ENCODE measurements around the gene ARHGAP22.
"Not testable (repeated sequence)": the region's sequence is repeated elsewhere in the genome, so short reads cannot be mapped to it uniquely, and the experiment has no call there.

Gene ARHGAP22, protein sequence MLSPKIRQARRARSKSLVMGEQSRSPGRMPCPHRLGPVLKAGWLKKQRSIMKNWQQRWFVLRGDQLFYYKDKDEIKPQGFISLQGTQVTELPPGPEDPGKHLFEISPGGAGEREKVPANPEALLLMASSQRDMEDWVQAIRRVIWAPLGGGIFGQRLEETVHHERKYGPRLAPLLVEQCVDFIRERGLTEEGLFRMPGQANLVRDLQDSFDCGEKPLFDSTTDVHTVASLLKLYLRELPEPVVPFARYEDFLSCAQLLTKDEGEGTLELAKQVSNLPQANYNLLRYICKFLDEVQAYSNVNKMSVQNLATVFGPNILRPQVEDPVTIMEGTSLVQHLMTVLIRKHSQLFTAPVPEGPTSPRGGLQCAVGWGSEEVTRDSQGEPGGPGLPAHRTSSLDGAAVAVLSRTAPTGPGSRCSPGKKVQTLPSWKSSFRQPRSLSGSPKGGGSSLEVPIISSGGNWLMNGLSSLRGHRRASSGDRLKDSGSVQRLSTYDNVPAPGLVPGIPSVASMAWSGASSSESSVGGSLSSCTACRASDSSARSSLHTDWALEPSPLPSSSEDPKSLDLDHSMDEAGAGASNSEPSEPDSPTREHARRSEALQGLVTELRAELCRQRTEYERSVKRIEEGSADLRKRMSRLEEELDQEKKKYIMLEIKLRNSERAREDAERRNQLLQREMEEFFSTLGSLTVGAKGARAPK

DNA sequence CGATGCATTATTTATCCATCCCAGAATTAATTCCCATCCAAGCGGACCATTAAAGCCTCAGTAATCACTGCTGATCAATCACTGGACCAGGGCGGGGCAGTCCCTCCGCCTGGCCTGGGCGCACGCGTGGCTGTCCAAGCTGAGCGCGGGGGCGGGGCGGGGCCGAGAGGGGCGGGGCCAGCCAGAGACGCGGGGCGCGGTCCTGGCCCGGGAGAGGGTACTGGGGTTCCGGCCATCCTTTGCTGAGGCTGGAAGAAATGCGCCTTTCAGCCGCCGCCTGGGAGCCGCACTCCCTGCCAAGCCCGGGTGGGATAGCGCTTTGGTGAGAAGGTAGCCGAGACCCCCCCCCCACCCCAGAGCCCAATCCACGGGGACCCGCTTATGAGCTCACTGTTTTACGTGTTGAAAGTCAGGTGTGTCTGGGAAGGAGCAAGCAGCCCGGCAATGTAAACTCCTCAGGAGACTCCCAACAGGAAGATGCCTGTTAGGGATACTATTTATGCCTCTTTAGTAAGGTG is at the start of gene ARHGAP22:
ARHGAP22 (minus strand) TSS at position 83 of the 518 bp plus-strand sequence. CDS start 277 bp downstream, outside the sequence.
- no peak for DNase-seq

DNA sequence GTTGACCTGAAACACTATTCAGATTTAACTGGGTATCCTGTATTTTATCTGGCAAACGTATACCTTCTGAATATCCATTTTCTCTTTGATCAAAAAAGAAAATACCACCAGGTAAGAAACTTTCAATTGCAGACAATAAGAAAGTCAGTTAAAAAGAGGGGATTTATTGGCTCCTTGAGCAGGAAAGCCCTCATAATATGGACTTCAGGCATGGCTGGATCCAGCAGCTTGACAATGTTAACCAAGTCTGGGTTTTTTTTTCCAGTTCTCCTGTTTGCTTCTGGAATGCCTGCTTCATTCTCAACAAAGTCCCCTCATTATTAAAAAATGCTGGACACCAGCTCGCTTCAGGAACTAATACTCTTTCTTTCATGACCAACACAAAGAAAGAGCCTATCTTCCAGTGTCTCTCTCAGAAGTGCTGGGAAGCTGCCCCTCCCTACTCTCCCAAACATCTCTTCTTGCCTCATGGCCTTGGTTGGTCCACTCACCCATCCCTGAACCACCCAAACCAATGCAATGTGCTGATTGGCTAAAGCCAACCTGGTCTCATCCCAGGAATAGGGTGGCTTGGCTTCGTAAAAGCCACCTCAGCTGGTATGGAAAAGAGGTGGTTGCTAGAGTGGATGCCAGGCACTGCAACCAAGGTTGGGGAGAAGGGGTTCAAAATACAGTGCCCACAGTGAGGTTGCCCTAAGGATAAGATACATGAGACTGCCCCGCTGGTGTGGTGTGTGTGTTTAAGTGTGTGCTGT is 49.2 kb upstream of the ARHGAP22 start:
- DNase-seq, result no peak

- no peak for DNase-seq
These were observed 48.5 kb upstream of the ARHGAP22 start for GRCh38 chr10:48653347-48653746.

- DNase-seq, result no peak
These were observed 47.5 kb upstream of the ARHGAP22 start for GRCh38 chr10:48652344-48652743.

- no peak for DNase-seq
These were observed 47.0 kb upstream of the ARHGAP22 start for GRCh38 chr10:48651839-48652238.

- no peak for DNase-seq
These were observed 46.4 kb upstream of the ARHGAP22 start for GRCh38 chr10:48651293-48651692.

DNA sequence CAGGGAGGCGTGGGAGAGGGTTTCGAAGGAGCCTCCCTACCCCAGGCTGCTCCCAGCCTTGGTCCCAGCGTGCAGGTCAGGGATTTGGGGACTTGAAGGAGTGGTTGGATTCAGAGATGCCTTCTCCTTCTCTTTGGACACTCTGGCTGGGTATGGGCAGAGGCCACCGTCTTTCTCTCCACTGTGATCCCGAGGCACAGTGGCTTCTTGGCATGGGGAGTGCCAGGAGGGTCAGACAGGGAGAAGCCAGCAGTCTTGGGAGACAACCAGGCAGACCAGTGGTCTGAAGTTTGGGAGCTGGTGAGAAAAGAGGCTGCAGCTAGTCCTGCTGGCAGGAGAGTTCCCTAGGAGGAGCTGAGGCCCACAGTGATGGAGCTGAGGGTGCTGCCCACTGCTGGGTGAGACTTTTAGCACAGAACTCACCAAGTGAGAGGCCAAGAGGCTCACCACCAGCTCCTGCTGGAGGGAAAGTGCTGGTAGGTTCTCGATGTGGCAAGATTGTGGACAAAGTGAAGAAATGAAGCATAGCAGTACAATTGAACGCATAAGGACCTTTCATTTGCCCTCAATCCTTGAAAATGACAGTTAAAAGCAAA is 44.6 kb upstream of the ARHGAP22 start:
- DNase-seq, result no peak

- DNase-seq, result no peak
These were observed 43.5 kb upstream of the ARHGAP22 start for GRCh38 chr10:48648172-48648942.

GRCh38 chr10:48647073-48647472 is 42.2 kb upstream of the ARHGAP22 start:
- not testable (repeated sequence) for DNase-seq

- DNase-seq, result no peak
These were observed 40.7 kb upstream of the ARHGAP22 start for GRCh38 chr10:48645600-48645999.

DNA sequence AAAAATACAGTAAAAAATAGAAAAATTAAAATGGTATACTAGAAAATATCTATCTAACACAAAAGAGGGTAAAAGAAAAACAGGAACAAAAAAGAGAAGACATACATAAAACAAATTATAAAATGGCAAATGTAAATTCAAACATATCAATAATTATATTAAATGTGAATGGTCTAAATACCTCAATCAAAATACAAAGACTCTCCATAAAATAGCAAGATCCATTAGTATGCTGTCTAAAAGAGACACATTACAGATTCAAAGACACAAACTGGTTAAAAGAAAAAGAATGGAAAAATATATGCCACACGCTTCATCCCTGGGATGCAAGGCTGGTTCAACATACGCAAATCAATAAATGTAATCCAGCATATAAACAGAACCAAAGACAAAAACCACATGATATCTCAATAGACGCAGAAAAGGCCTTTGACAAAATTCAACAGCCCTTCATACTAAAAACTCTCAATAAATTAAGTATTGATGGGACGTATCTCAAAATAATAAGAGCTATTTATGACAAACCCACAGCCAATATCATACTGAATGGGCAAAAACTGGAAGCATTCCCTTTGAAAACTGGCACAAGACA is 36.3 kb upstream of the ARHGAP22 start:
- DNase-seq, result not testable (repeated sequence)

- no peak for DNase-seq
These were observed 35.5 kb upstream of the ARHGAP22 start for GRCh38 chr10:48640326-48640725.

DNA sequence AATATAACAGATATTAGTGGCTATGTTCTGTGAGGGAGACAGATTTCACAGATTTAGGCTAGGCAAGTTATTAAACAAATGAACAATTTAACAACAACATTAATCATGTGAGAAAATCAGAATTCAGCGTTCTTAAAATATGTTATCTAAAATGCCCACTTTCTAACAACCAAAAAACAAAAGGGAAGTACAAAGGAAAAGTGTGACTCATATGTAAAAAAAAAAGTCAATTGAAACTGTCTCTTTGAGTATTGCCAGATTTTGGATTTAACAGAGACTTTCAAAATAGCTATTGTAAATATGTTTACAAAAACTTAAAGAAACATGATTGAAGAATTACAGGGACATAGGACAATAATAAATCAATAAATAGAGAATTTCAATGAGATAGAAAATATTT is 34.8 kb upstream of the ARHGAP22 start:
- no peak for DNase-seq

- DNase-seq, result no peak
These were observed 34.1 kb upstream of the ARHGAP22 start for GRCh38 chr10:48638739-48639527.

DNA sequence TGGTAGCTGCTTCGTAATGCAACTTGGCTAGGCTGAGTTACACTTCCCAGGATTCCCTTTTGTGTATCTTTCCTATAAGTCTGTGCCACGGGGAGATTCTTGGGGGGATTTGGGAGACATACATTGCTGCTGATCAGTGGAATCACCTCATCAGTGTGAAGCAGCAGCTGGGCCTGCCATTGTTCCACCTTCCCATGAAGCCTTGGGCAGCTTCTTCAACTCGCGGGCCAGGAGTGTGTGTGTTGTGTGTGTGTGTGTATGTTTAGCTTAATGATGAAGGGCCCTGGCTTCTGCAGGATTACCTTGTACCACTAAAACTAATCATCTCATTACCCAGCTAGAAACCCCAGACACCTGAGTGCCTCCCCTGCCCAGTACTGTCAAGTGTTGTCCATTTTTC is 33.3 kb upstream of the ARHGAP22 start:
- no peak for DNase-seq

DNA sequence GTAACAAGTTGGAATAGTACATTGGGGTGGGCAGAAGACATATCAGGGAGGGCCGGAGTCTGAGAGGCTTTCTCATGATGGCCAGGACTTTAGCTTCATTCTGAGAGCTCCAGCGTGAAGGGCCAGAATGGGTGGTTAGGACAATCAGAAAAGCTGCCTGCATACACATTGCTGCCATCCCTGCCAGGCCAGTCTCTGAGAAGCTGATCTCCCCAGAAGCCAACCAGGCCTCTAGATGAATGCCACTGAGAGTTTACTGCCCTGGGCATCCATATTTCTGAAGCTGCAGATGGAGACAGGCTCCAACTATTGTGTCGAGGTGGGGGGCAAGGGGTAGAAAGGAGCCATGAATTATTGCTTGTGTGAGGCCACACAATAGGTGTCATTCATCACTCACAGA is 32.0 kb upstream of the ARHGAP22 start:
- no peak for DNase-seq

- no peak for DNase-seq
These were observed 31.4 kb upstream of the ARHGAP22 start for GRCh38 chr10:48636231-48636630.

- no peak for DNase-seq
These were observed 30.2 kb upstream of the ARHGAP22 start for GRCh38 chr10:48634984-48635557.

- no peak for DNase-seq
These were observed 29.5 kb upstream of the ARHGAP22 start for GRCh38 chr10:48634198-48634983.
